ENCODE measurements around the gene KIF1B.
A peak's percentile ranks its signal among the peaks of the same experiment; 100 is the strongest.

Gene KIF1B

DNA sequence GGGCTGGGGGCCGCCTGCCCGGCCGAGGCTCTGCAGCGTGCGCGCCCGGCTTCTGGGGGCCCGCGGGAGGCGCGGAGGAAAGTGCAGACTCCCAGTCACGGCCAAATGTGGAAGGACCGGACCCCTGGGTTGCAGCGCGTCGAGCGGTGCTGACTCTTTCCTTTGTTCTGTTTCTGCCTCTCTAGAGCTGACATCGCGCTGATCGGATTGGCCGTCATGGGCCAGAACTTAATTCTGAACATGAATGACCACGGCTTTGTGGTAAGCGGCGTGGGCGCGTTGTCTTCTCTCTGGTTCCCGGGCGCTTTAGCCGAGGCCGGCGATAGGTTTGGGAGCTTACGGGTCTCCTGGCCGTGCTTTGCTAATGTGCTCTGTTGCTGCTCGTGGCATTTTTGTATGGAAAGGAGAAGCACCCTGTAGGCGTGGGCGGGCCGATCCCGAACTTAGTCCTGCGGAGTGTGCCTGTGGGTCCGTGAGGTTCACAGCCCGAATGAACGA, 189.1 kb downstream of the KIF1B start (continued):
- TF ChIP-seq ZBTB49 (tag by site-specific recombination; IDR thresholded peaks at IDR 0.05; ENCODE audit: low read depth) (no peak), ZNF26 (tag by site-specific recombination; IDR thresholded peaks at IDR 0.05) (no peak), ZFHX2 (tag by site-specific recombination; conservative IDR thresholded peaks at IDR 0.05) (peak; percentile 59), ZNF514 (tag by site-specific recombination; IDR thresholded peaks at IDR 0.05) (no peak), ZSCAN23 (tag by site-specific recombination; IDR thresholded peaks at IDR 0.05) (no peak), ZNF707 (tag by site-specific recombination; IDR thresholded peaks at IDR 0.05) (no peak), MZF1 (tag by site-specific recombination; IDR thresholded peaks at IDR 0.05; ENCODE audit: borderline replicate concordance) (no peak), ZNF404 (tag by site-specific recombination; IDR thresholded peaks at IDR 0.05) (no peak), BCL11A (tag by site-specific recombination; IDR thresholded peaks at IDR 0.05; ENCODE audit: low read depth) (no peak), ZNF624 (tag by site-specific recombination; IDR thresholded peaks at IDR 0.05) (no peak), ZNF114 (tag by site-specific recombination; IDR thresholded peaks at IDR 0.05) (no peak), ZNF48 (tag by site-specific recombination; IDR thresholded peaks at IDR 0.05) (no peak), ZNF366 (tag by site-specific recombination; conservative IDR thresholded peaks at IDR 0.05) (no peak), KLF10 (tag by site-specific recombination; IDR thresholded peaks at IDR 0.05) (peak; percentile 17), PATZ1 (tag by site-specific recombination; IDR thresholded peaks at IDR 0.05) (no peak), ZNF174 (tag by site-specific recombination; IDR thresholded peaks at IDR 0.05) (no peak), KLF17 (tag by site-specific recombination; IDR thresholded peaks at IDR 0.05) (no peak), ZNF658 (tag by site-specific recombination; IDR thresholded peaks at IDR 0.05) (no peak), REPIN1 (tag by site-specific recombination; IDR thresholded peaks at IDR 0.05; ENCODE audit: low read depth) (no peak), ZNF2 (tag by site-specific recombination; IDR thresholded peaks at IDR 0.05) (no peak)
- TF ChIP-seq, protein P1, sequence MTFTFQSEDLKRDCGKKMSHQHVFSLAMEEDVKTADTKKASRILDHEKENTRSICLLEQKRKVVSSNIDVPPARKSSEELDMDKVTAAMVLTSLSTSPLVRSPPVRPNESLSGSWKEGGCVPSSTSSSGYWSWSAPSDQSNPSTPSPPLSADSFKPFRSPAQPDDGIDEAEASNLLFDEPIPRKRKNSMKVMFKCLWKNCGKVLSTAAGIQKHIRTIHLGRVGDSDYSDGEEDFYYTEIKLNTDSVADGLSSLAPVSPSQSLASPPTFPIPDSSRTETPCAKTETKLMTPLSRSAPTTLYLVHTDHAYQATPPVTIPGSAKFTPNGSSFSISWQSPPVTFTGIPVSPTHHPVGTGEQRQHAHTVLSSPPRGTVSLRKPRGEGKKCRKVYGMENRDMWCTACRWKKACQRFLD (tag by site-specific recombination; IDR thresholded peaks at IDR 0.05), result no peak
- TF ChIP-seq, protein P2, sequence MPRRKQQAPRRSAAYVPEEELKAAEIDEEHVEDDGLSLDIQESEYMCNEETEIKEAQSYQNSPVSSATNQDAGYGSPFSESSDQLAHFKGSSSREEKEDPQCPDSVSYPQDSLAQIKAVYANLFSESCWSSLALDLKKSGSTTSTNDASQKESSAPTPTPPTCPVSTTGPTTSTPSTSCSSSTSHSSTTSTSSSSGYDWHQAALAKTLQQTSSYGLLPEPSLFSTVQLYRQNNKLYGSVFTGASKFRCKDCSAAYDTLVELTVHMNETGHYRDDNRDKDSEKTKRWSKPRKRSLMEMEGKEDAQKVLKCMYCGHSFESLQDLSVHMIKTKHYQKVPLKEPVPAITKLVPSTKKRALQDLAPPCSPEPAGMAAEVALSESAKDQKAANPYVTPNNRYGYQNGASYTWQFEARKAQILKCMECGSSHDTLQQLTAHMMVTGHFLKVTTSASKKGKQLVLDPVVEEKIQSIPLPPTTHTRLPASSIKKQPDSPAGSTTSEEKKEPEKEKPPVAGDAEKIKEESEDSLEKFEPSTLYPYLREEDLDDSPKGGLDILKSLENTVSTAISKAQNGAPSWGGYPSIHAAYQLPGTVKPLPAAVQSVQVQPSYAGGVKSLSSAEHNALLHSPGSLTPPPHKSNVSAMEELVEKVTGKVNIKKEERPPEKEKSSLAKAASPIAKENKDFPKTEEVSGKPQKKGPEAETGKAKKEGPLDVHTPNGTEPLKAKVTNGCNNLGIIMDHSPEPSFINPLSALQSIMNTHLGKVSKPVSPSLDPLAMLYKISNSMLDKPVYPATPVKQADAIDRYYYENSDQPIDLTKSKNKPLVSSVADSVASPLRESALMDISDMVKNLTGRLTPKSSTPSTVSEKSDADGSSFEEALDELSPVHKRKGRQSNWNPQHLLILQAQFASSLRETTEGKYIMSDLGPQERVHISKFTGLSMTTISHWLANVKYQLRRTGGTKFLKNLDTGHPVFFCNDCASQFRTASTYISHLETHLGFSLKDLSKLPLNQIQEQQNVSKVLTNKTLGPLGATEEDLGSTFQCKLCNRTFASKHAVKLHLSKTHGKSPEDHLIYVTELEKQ (tag by site-specific recombination; IDR thresholded peaks at IDR 0.05; ENCODE audit: borderline replicate concordance), result no peak
- TF ChIP-seq, protein P3, sequence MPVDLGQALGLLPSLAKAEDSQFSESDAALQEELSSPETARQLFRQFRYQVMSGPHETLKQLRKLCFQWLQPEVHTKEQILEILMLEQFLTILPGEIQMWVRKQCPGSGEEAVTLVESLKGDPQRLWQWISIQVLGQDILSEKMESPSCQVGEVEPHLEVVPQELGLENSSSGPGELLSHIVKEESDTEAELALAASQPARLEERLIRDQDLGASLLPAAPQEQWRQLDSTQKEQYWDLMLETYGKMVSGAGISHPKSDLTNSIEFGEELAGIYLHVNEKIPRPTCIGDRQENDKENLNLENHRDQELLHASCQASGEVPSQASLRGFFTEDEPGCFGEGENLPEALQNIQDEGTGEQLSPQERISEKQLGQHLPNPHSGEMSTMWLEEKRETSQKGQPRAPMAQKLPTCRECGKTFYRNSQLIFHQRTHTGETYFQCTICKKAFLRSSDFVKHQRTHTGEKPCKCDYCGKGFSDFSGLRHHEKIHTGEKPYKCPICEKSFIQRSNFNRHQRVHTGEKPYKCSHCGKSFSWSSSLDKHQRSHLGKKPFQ (tag by site-specific recombination; IDR thresholded peaks at IDR 0.05), result no peak
